Activated CD4-positive, CD25-positive, alpha-beta regulatory T cell (primary cell): ENCODE measurements around the gene ASZ1.
"Not testable (repeated sequence)": the region's sequence is repeated elsewhere in the genome, so short reads cannot be mapped to it uniquely, and the experiment has no call there.

Experiments used
- DNase-seq, 4 experiments: peaks; one replicate each; lab custom pipeline; 2025; lab: John Stamatoyannopoulos, UW

ASZ1 gene

GRCh38 chr7:117427258-117427701 lies at the start of gene ASZ1:
Gene ASZ1, minus strand, starts transcription at chr7:117427493. Its CDS starts 33 bp downstream, at chr7:117427460.
- no peak for DNase-seq

- DNase-seq: no peak
Measured at GRCh38 chr7:117476557-117477215, 49.4 kb upstream of the ASZ1 start.

GRCh38 chr7:117472335-117472734 lies 45.0 kb upstream of the ASZ1 start:
- no peak for DNase-seq

- no peak for DNase-seq
Measured at GRCh38 chr7:117470777-117471176, 43.5 kb upstream of the ASZ1 start.

- DNase-seq: no peak
Measured at GRCh38 chr7:117468174-117468573, 40.9 kb upstream of the ASZ1 start.

- not testable (repeated sequence) for DNase-seq
Measured at GRCh38 chr7:117460815-117461214, 33.5 kb upstream of the ASZ1 start.

- no peak for DNase-seq
Measured at GRCh38 chr7:117459735-117460134, 32.4 kb upstream of the ASZ1 start.

GRCh38 chr7:117458977-117459583 lies 31.8 kb upstream of the ASZ1 start:
- DNase-seq: no peak

GRCh38 chr7:117448655-117449054 lies 21.4 kb upstream of the ASZ1 start:
- no peak for DNase-seq

- DNase-seq: no peak
Measured at GRCh38 chr7:117446220-117446815, 19.0 kb upstream of the ASZ1 start.

- no peak for DNase-seq
Measured at GRCh38 chr7:117445206-117445605, 17.9 kb upstream of the ASZ1 start.

GRCh38 chr7:117444646-117445045 lies 17.4 kb upstream of the ASZ1 start:
- no peak for DNase-seq

GRCh38 chr7:117435475-117436043 lies 8.3 kb upstream of the ASZ1 start:
- no peak for DNase-seq

- DNase-seq: no peak
Measured at GRCh38 chr7:117424090-117424829, 3.0 kb downstream of the ASZ1 start.

GRCh38 chr7:117414591-117414990 lies 12.7 kb downstream of the ASZ1 start:
- DNase-seq: not testable (repeated sequence)

- DNase-seq: no peak
Measured at GRCh38 chr7:117412946-117413559, 14.2 kb downstream of the ASZ1 start.

GRCh38 chr7:117412390-117412789 lies 14.9 kb downstream of the ASZ1 start:
- DNase-seq: no peak

GRCh38 chr7:117411539-117411938 lies 15.8 kb downstream of the ASZ1 start:
- no peak for DNase-seq

- DNase-seq: no peak
Measured at GRCh38 chr7:117408831-117409230, 18.5 kb downstream of the ASZ1 start.

GRCh38 chr7:117405519-117405918 lies 21.8 kb downstream of the ASZ1 start:
- no peak for DNase-seq

- no peak for DNase-seq
Measured at GRCh38 chr7:117403737-117404136, 23.6 kb downstream of the ASZ1 start.

- DNase-seq: no peak
Measured at GRCh38 chr7:117402109-117402508, 25.2 kb downstream of the ASZ1 start.
